ENCODE data around the gene IRX4. TPM values are rescaled to one million over a fixed set of nuclear protein-coding genes. Genes with fewer than 3 reads are reported as not detected.

The IRX4 gene
- total and polyA plus RNA-seq, 9 of the 15 experiments (the other 6 are each of a cell fraction or from before 2014, with no cell fraction given), result not detected

GRCh38 chr5:1831257-1831656 lies 51.5 kb downstream of the IRX4 start:
- 78% methylated on average over 11 of the region's 11 CpGs for WGBS (ENCODE audit: insufficient coverage, low coverage, missing lambda C conversion rate)
- no peak for TF ChIP-seq BRCA1 (IDR thresholded peaks at IDR 0.05)
- TF ChIP-seq BRCA1 (CRISPR knock-in tag; IDR thresholded peaks at IDR 0.05), result no peak
- no peak for TF ChIP-seq RHOXF2B (CRISPR knock-in tag; conservative IDR thresholded peaks at IDR 0.05)
- TF ChIP-seq THRB (CRISPR knock-in tag; conservative IDR thresholded peaks at IDR 0.05), result no peak
- TF ChIP-seq ETS2 (tag; IDR thresholded peaks at IDR 0.05; ENCODE audit: borderline replicate concordance, poor library complexity, severe bottlenecking), result no peak
- TF ChIP-seq ZNF318 (IDR thresholded peaks at IDR 0.05; ENCODE audit: borderline replicate concordance in 1 of 2, low read depth in 1 of 2), result no peak
- no peak for TF ChIP-seq HDAC1 (IDR thresholded peaks at IDR 0.05)
- TF ChIP-seq SMARCA5 (IDR thresholded peaks at IDR 0.05), result no peak
- TF ChIP-seq MAFK (IDR thresholded peaks at IDR 0.05; ENCODE audit: low read length), result no peak
- TF ChIP-seq PYGO2 (tag; IDR thresholded peaks at IDR 0.05), result no peak
- no peak for TF ChIP-seq THRA (IDR thresholded peaks at IDR 0.05)
- no peak for TF ChIP-seq MTA1 (IDR thresholded peaks at IDR 0.05; ENCODE audit: borderline replicate concordance)
- no peak for TF ChIP-seq TBP (optimal IDR thresholded peaks at IDR 0.05; ENCODE audit: low read depth, low read length)

More at GRCh38 chr5:1831257-1831656, 51.5 kb downstream of the IRX4 start:
- H4K20me1 ChIP-seq (replicated peaks; ENCODE audit: control insufficient read depth, insufficient read depth, low read length), result peaks cover 20% of the 10 kb centered on the region
- ChIA-PET POLR2A (interaction anchor here (0.6 kb wide), 1 partner anchor 29 kb away, joined by 3 read pairs; no protein-coding TSS in a partner anchor), CTCF (ENCODE audit: low intra/inter-chr PET ratio) (no interaction called here)
- DNase-seq (ENCODE audit: extremely low read depth in 1 of 4, low spot score in 3 of 4) (no peak), FAIRE-seq (no peak), ATAC-seq (no peak)
- peaks cover 35 to 51% of the 10 kb centered on the region in 2 experiments for H3K27me3 ChIP-seq (ENCODE audit: control insufficient read depth in 2 of 2, insufficient read depth in 2 of 2, low read length in 2 of 2)
- H3K4me1 ChIP-seq (replicated peaks in 1 of 2; ENCODE audit: control insufficient read depth in 2 of 2, insufficient read depth in 2 of 2, low read length in 2 of 2), result peaks cover 0 to 19% of the 10 kb centered on the region in 2 experiments; a peak in 2 of 5 replicates
- H3K79me2 ChIP-seq (ENCODE audit: control insufficient read depth, insufficient read depth, low read length), result no peaks in the 10 kb centered on the region
- no peaks in the 10 kb centered on the region for H3K9me1 ChIP-seq (ENCODE audit: control insufficient read depth, insufficient read depth, low read length)
- H3K9me3 ChIP-seq (replicated peaks; ENCODE audit: control insufficient read depth, insufficient read depth, low read depth, low read length), result no peaks in the 10 kb centered on the region
- no peak overlapping the region for H3K27ac ChIP-seq (ENCODE audit: extremely low read depth, low read depth, low read length)
- no peak overlapping the region for H3K4me3 ChIP-seq
- no peak overlapping the region for H2AFZ ChIP-seq (ENCODE audit: low read depth, low read length)
- no TSS peak for BruUV-seq (replicated peaks)
- peak overlapping the region in 1 of 2 experiments; percentile 26; a peak in 1 of 4 replicates for H3K9ac ChIP-seq (ENCODE audit: insufficient read depth in 1 of 2, low read depth in 2 of 2, low read length in 2 of 2)
- in situ Hi-C loops (cut with MboI) (no loop called here), intact Hi-C loops (cut with micrococcal nuclease) (no loop called here)
- H3K4me2 ChIP-seq (ENCODE audit: insufficient read depth, low read length), result no peak overlapping the region
- peaks cover 14% of the 10 kb centered on the region; the same call in 2 of the 3 replicates for H3K36me3 ChIP-seq (ENCODE audit: control insufficient read depth, insufficient read depth, low read length)

All from K562 (cell line).